ENCODE data around the gene STAB1. TPM values are rescaled to one million over a fixed set of nuclear protein-coding genes. Genes with fewer than 3 reads are reported as not detected.

Gene STAB1
- total RNA-seq, 1 experiment from 2014 or later: 0.33 TPM

- CTCF ChIA-PET: no interaction called here
- no peak overlapping the region for H3K4me2 ChIP-seq (ENCODE audit: low read length)
- H2AFZ ChIP-seq (ENCODE audit: low read length): no peak overlapping the region
- DNase-seq (no peak), ATAC-seq (no peak; the same call in 1 of the 2 replicates)
- no peaks in the 10 kb centered on the region for H3K9me3 ChIP-seq (ENCODE audit: low read length)
- intact Hi-C loops (cut with micrococcal nuclease): no loop called here
- H3F3A ChIP-seq (ENCODE audit: low read length, unreplicated experiment): no peaks in the 10 kb centered on the region
- BruUV-seq (replicated peaks): no TSS peak
- no peak overlapping the region for H3K9ac ChIP-seq (ENCODE audit: low read length)
- POLR2A ChIA-PET (ENCODE audit: unreplicated experiment): no interaction called here
- no peaks in the 10 kb centered on the region for H3K27me3 ChIP-seq (ENCODE audit: low read length)
- no peaks in the 10 kb centered on the region for H3K79me2 ChIP-seq (ENCODE audit: low read length)
- no peak for TF ChIP-seq CTCF (conservative IDR thresholded peaks at IDR 0.05; ENCODE audit: low read depth, low read length)
- no peak for TF ChIP-seq EZH2phosphoT487 (IDR thresholded peaks at IDR 0.05; ENCODE audit: borderline replicate concordance, low read length)
- TF ChIP-seq EZH2 (IDR thresholded peaks at IDR 0.05; ENCODE audit: low read length, unreplicated experiment): no peak
- H3K4me1 ChIP-seq (ENCODE audit: insufficient read depth, low read length): no peaks in the 10 kb centered on the region
- H4K20me1 ChIP-seq (ENCODE audit: low read length): no peaks in the 10 kb centered on the region
- H3K9me2 ChIP-seq (replicated peaks; ENCODE audit: low read length): no peaks in the 10 kb centered on the region
- no peak overlapping the region for H3K4me3 ChIP-seq (ENCODE audit: low read length)
- peaks cover 19% of the 10 kb centered on the region for H3K36me3 ChIP-seq (ENCODE audit: low read depth, low read length)
- H3K27ac ChIP-seq (ENCODE audit: low read length): no peak overlapping the region
These were observed 4.1 kb upstream of the STAB1 start for GRCh38 chr3:52490939-52491526.

GRCh38 chr3:52492059-52492458 is 3.1 kb upstream of the STAB1 start:
- H3K4me1 ChIP-seq (ENCODE audit: insufficient read depth, low read length): no peaks in the 10 kb centered on the region
- no peak overlapping the region for H2AFZ ChIP-seq (ENCODE audit: low read length)
- no peak overlapping the region for H3K9ac ChIP-seq (ENCODE audit: low read length)
- no peaks in the 10 kb centered on the region for H3K27me3 ChIP-seq (ENCODE audit: low read length)
- intact Hi-C loops (cut with micrococcal nuclease): no loop called here
- no peaks in the 10 kb centered on the region for H3K9me2 ChIP-seq (replicated peaks; ENCODE audit: low read length)
- POLR2A ChIA-PET (ENCODE audit: unreplicated experiment): no interaction called here
- H4K20me1 ChIP-seq (ENCODE audit: low read length): no peaks in the 10 kb centered on the region
- H3K27ac ChIP-seq (ENCODE audit: low read length): no peak overlapping the region
- no peak overlapping the region for H3K4me2 ChIP-seq (ENCODE audit: low read length)
- H3K4me3 ChIP-seq (ENCODE audit: low read length): no peak overlapping the region
- no peaks in the 10 kb centered on the region for H3K79me2 ChIP-seq (ENCODE audit: low read length)
- BruUV-seq (replicated peaks): no TSS peak
- ATAC-seq (no peak), DNase-seq (no peak)
- no peaks in the 10 kb centered on the region for H3K9me3 ChIP-seq (ENCODE audit: low read length)
- H3F3A ChIP-seq (ENCODE audit: low read length, unreplicated experiment): no peaks in the 10 kb centered on the region
- TF ChIP-seq EZH2 (IDR thresholded peaks at IDR 0.05; ENCODE audit: low read length, unreplicated experiment): no peak
- no peak for TF ChIP-seq EZH2phosphoT487 (IDR thresholded peaks at IDR 0.05; ENCODE audit: borderline replicate concordance, low read length)
- no peak for TF ChIP-seq CTCF (conservative IDR thresholded peaks at IDR 0.05; ENCODE audit: low read depth, low read length)
- H3K36me3 ChIP-seq (ENCODE audit: low read depth, low read length): peaks cover 13% of the 10 kb centered on the region; the same call in 1 of the 2 replicates
- CTCF ChIA-PET: no interaction called here

- Histone ChIP-seq H3K9ac (ENCODE audit: low read length) (no peak overlapping the region), H3K4me1 (ENCODE audit: insufficient read depth, low read length) (no peaks in the 10 kb centered on the region), H3K4me2 (ENCODE audit: low read length) (no peak overlapping the region), H3K9me2 (replicated peaks; ENCODE audit: low read length) (no peaks in the 10 kb centered on the region), H4K20me1 (ENCODE audit: low read length) (no peaks in the 10 kb centered on the region), H3K36me3 (ENCODE audit: low read depth, low read length) (peaks cover 12% of the 10 kb centered on the region; the same call in 1 of the 2 replicates), H3K79me2 (ENCODE audit: low read length) (no peaks in the 10 kb centered on the region), H3K4me3 (ENCODE audit: low read length) (no peak overlapping the region), H3K27ac (ENCODE audit: low read length) (no peak overlapping the region), H2AFZ (ENCODE audit: low read length) (no peak overlapping the region), H3K27me3 (ENCODE audit: low read length) (no peaks in the 10 kb centered on the region), H3F3A (ENCODE audit: low read length, unreplicated experiment) (no peaks in the 10 kb centered on the region), H3K9me3 (ENCODE audit: low read length) (no peaks in the 10 kb centered on the region)
- no TSS peak for BruUV-seq (replicated peaks)
- TF ChIP-seq EZH2phosphoT487 (IDR thresholded peaks at IDR 0.05; ENCODE audit: borderline replicate concordance, low read length) (no peak), CTCF (conservative IDR thresholded peaks at IDR 0.05; ENCODE audit: low read depth, low read length) (no peak)
- DNase-seq: no peak
- ATAC-seq: peak; percentile 25; the same call in 1 of the 2 replicates
- ChIA-PET POLR2A (ENCODE audit: unreplicated experiment) (no interaction called here), CTCF (no interaction called here)
- intact Hi-C loops (cut with micrococcal nuclease): no loop called here
These were observed 1.7 kb upstream of the STAB1 start for GRCh38 chr3:52493232-52494017.

All from PC-3 (cell line).